Stimulated activated CD4-positive, alpha-beta T cell treated with anti-CD3 and anti-CD28 coated beads, TNF-alpha, amount 100 ng/mL, for 24 hours (primary cell): ENCODE data around the gene ADCY7.

ENCODE experiments used
- DNase-seq, 3 experiments: peaks; one replicate each; pipeline ENCODE4 v3.0.0-alpha.2; 2020; ENCODE audit warnings: low read depth in 3 of 3

ADCY7 gene

GRCh38 chr16:50298591-50299507, 32.5 kb downstream of the ADCY7 start:
- no peak for DNase-seq

- DNase-seq, result no peak
These were observed 33.3 kb downstream of the ADCY7 start for GRCh38 chr16:50299508-50300105.

GRCh38 chr16:50300942-50301625, 34.7 kb downstream of the ADCY7 start:
- no peak for DNase-seq

GRCh38 chr16:50301626-50302471, 35.5 kb downstream of the ADCY7 start:
- DNase-seq, result no peak

GRCh38 chr16:50302472-50303005, 36.2 kb downstream of the ADCY7 start:
- DNase-seq, result no peak

- no peak for DNase-seq
These were observed 36.8 kb downstream of the ADCY7 start for GRCh38 chr16:50303041-50303604.

- DNase-seq, result no peak
These were observed 37.5 kb downstream of the ADCY7 start for GRCh38 chr16:50303605-50304466.

GRCh38 chr16:50304467-50305440, 38.4 kb downstream of the ADCY7 start:
- no peak for DNase-seq

GRCh38 chr16:50305441-50306061, 39.2 kb downstream of the ADCY7 start:
- no peak for DNase-seq

GRCh38 chr16:50306287-50306686, 39.9 kb downstream of the ADCY7 start:
- no peak for DNase-seq

- no peak for DNase-seq
These were observed 42.0 kb downstream of the ADCY7 start for GRCh38 chr16:50308237-50308965.

GRCh38 chr16:50309156-50309526, 42.8 kb downstream of the ADCY7 start:
- DNase-seq, result no peak

- DNase-seq, result no peak
These were observed 43.4 kb downstream of the ADCY7 start for GRCh38 chr16:50309527-50310307.

- no peak for DNase-seq
These were observed 44.2 kb downstream of the ADCY7 start for GRCh38 chr16:50310308-50311133.

- no peak for DNase-seq
These were observed 44.8 kb downstream of the ADCY7 start for GRCh38 chr16:50311134-50311528.

GRCh38 chr16:50311891-50312501, 45.6 kb downstream of the ADCY7 start:
- no peak for DNase-seq
